Thyroid gland (tissue), 4 donors: Measurements from ENCODE around the gene IFT57.

Experiments
- POLR2A ChIP-seq, 2 donors: fragments of 450-650 bp; IDR thresholded peaks; one replicate each; pipeline ENCODE4 v1.6.1; 2017; ENCODE audit warnings: antibody characterized with exemption in 2 of 2, mild to moderate bottlenecking in 2 of 2, moderate library complexity in 1 of 2
- TF ChIP-seq, protein P1 (sequence below), 6 experiments: fragments of 200-600 bp in 3 of 6; fragments of 450-650 bp in 3 of 6; sonication (generic) in 3 of 6; IDR thresholded peaks; one replicate each; pipeline ENCODE4 v1.5.1; 2016 to 2019; ENCODE audit warnings: antibody characterized with exemption in 6 of 6, mild to moderate bottlenecking in 2 of 6, inconsistent platforms in 1 of 6, moderate library complexity in 1 of 6

DNA sequence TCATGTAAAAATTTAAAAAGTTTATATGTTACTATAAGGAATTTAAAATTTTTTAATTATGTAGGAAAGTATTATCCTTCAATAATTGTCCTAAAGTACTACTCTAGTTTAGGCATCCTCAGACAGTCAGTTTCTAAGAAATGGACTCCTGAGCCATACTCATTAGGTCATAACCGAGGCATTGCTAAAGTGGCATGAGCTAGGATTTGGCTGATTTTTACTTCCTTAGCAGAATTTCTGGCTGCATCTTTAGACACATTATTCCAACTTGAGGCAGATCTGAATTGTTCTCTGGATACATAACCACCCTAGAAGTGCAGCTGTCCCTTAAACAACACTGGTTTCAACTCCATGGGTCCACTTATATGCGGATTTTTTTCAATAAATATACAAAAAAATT, 38.3 kb downstream of the IFT57 start:
- TF ChIP-seq, protein P1, sequence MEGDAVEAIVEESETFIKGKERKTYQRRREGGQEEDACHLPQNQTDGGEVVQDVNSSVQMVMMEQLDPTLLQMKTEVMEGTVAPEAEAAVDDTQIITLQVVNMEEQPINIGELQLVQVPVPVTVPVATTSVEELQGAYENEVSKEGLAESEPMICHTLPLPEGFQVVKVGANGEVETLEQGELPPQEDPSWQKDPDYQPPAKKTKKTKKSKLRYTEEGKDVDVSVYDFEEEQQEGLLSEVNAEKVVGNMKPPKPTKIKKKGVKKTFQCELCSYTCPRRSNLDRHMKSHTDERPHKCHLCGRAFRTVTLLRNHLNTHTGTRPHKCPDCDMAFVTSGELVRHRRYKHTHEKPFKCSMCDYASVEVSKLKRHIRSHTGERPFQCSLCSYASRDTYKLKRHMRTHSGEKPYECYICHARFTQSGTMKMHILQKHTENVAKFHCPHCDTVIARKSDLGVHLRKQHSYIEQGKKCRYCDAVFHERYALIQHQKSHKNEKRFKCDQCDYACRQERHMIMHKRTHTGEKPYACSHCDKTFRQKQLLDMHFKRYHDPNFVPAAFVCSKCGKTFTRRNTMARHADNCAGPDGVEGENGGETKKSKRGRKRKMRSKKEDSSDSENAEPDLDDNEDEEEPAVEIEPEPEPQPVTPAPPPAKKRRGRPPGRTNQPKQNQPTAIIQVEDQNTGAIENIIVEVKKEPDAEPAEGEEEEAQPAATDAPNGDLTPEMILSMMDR (IDR thresholded peaks at IDR 0.05), result no peak
- no peak for TF ChIP-seq POLR2A (IDR thresholded peaks at IDR 0.05)
